ENCODE data around the gene HMX1.
A peak's percentile ranks its signal among the peaks of the same experiment; 100 is the strongest.

Gene HMX1

GRCh38 chr4:8891646-8892555, 20.3 kb upstream of the HMX1 start:
- TF ChIP-seq, protein P1, sequence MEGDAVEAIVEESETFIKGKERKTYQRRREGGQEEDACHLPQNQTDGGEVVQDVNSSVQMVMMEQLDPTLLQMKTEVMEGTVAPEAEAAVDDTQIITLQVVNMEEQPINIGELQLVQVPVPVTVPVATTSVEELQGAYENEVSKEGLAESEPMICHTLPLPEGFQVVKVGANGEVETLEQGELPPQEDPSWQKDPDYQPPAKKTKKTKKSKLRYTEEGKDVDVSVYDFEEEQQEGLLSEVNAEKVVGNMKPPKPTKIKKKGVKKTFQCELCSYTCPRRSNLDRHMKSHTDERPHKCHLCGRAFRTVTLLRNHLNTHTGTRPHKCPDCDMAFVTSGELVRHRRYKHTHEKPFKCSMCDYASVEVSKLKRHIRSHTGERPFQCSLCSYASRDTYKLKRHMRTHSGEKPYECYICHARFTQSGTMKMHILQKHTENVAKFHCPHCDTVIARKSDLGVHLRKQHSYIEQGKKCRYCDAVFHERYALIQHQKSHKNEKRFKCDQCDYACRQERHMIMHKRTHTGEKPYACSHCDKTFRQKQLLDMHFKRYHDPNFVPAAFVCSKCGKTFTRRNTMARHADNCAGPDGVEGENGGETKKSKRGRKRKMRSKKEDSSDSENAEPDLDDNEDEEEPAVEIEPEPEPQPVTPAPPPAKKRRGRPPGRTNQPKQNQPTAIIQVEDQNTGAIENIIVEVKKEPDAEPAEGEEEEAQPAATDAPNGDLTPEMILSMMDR (IDR thresholded peaks at IDR 0.05; ENCODE audit: borderline replicate concordance, insufficient read depth, low read depth, low read length) = no peak
- no peak overlapping the region for H3K4me3 ChIP-seq (ENCODE audit: low read depth, low read length)

- TF ChIP-seq, protein P1 (IDR thresholded peaks at IDR 0.05; ENCODE audit: borderline replicate concordance, insufficient read depth, low read depth, low read length) = no peak
- H3K4me3 ChIP-seq (ENCODE audit: low read depth, low read length) = no peak overlapping the region
These were observed 19.6 kb upstream of the HMX1 start for GRCh38 chr4:8891255-8891645.

DNA sequence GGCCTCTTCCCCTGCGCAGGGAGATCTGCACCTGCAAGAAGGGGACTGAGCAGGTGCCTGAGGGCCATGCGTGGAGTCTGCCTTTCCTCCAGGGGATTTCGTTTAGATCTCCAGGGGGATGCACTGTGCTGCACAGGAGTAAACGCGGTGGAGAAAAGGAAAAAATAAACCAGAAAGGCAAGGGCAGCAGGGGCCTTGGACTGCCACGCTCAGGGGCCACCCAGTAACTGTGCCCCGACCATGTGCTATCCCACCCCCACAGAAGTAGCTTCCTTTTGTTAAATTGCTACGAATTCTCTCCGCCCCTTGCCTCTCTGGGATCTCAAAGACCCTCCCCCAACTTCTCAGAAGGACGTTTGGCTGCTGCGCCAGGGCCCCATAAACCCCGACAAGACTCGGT, 17.2 kb upstream of the HMX1 start:
- no peak overlapping the region for H3K4me3 ChIP-seq (ENCODE audit: low read depth, low read length)
- TF ChIP-seq, protein P1 (IDR thresholded peaks at IDR 0.05; ENCODE audit: borderline replicate concordance, insufficient read depth, low read depth, low read length) = no peak

- no peak overlapping the region for H3K4me3 ChIP-seq (ENCODE audit: low read depth, low read length)
- TF ChIP-seq, protein P1 (IDR thresholded peaks at IDR 0.05; ENCODE audit: borderline replicate concordance, insufficient read depth, low read depth, low read length) = peak; percentile 40; the same call in 1 of the 2 replicates
These were observed 15.2 kb upstream of the HMX1 start for GRCh38 chr4:8886612-8887406.

DNA sequence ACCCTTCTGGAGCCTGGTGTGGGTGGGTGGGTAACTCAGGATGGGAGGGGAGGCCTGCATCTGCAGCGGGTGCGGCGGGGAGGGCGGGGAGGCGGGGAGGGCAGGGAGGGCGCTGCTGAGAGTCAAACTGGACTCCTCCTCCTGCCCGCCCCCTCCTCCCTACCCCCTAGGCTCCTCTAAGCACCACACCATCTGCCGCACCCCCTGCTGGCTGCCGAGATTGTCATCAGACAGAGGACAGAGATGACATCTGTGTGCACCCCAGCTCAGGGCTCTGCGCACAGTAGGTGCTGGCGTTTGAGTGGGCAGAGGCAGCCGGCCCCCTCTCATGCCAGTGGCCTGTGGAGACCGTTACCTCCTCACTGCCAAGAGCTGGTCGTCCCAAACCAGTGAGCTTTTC, 10.6 kb upstream of the HMX1 start:
- TF ChIP-seq, protein P1 (IDR thresholded peaks at IDR 0.05; ENCODE audit: borderline replicate concordance, insufficient read depth, low read depth, low read length) = no peak
- no peak overlapping the region for H3K4me3 ChIP-seq (ENCODE audit: low read depth, low read length)

DNA sequence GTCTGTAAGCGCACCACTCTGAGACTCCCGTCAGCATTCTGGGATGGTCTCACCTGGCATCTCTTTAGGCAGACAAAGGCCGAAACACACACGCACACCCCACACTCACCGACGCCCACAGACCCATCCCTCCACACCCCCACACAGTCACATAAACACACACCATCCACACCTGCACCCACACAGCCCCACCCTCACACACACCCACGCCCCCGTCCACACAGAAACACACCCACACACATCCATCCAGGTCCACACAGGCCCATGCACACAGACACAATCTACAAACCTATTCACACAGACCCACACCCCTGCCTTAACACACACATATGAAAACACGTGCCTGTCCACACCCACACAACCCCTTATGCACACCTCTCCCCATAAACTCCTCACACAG, 9.2 kb upstream of the HMX1 start:
- no peak overlapping the region for H3K4me3 ChIP-seq (ENCODE audit: low read depth, low read length)
- TF ChIP-seq, protein P1 (IDR thresholded peaks at IDR 0.05; ENCODE audit: borderline replicate concordance, insufficient read depth, low read depth, low read length) = no peak

Measured in GM12875 (cell line).